ENCODE measurements around the gene TEAD1.

- TF ChIP-seq POLR2AphosphoS5 (IDR thresholded peaks at IDR 0.05) (no peak), RAD21 (conservative IDR thresholded peaks at IDR 0.05) (no peak), SMC3 (conservative IDR thresholded peaks at IDR 0.05; ENCODE audit: poor library complexity) (no peak), EZH2 (IDR thresholded peaks at IDR 0.05; ENCODE audit: borderline replicate concordance, insufficient read depth, low read length, poor library complexity, severe bottlenecking) (no peak)
- TF ChIP-seq, protein P1, sequence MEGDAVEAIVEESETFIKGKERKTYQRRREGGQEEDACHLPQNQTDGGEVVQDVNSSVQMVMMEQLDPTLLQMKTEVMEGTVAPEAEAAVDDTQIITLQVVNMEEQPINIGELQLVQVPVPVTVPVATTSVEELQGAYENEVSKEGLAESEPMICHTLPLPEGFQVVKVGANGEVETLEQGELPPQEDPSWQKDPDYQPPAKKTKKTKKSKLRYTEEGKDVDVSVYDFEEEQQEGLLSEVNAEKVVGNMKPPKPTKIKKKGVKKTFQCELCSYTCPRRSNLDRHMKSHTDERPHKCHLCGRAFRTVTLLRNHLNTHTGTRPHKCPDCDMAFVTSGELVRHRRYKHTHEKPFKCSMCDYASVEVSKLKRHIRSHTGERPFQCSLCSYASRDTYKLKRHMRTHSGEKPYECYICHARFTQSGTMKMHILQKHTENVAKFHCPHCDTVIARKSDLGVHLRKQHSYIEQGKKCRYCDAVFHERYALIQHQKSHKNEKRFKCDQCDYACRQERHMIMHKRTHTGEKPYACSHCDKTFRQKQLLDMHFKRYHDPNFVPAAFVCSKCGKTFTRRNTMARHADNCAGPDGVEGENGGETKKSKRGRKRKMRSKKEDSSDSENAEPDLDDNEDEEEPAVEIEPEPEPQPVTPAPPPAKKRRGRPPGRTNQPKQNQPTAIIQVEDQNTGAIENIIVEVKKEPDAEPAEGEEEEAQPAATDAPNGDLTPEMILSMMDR (IDR thresholded peaks at IDR 0.05; ENCODE audit: poor library complexity, severe bottlenecking), result no peak
- TF ChIP-seq, protein P2, sequence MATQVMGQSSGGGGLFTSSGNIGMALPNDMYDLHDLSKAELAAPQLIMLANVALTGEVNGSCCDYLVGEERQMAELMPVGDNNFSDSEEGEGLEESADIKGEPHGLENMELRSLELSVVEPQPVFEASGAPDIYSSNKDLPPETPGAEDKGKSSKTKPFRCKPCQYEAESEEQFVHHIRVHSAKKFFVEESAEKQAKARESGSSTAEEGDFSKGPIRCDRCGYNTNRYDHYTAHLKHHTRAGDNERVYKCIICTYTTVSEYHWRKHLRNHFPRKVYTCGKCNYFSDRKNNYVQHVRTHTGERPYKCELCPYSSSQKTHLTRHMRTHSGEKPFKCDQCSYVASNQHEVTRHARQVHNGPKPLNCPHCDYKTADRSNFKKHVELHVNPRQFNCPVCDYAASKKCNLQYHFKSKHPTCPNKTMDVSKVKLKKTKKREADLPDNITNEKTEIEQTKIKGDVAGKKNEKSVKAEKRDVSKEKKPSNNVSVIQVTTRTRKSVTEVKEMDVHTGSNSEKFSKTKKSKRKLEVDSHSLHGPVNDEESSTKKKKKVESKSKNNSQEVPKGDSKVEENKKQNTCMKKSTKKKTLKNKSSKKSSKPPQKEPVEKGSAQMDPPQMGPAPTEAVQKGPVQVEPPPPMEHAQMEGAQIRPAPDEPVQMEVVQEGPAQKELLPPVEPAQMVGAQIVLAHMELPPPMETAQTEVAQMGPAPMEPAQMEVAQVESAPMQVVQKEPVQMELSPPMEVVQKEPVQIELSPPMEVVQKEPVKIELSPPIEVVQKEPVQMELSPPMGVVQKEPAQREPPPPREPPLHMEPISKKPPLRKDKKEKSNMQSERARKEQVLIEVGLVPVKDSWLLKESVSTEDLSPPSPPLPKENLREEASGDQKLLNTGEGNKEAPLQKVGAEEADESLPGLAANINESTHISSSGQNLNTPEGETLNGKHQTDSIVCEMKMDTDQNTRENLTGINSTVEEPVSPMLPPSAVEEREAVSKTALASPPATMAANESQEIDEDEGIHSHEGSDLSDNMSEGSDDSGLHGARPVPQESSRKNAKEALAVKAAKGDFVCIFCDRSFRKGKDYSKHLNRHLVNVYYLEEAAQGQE (IDR thresholded peaks at IDR 0.05; ENCODE audit: borderline replicate concordance), result no peak
These were observed 288.1 kb downstream of the TEAD1 start for GRCh38 chr11:12962306-12962705.

All from neural cell (in vitro differentiated cells).